ENCODE data around the gene CDH26.

CDH26 gene

DNA sequence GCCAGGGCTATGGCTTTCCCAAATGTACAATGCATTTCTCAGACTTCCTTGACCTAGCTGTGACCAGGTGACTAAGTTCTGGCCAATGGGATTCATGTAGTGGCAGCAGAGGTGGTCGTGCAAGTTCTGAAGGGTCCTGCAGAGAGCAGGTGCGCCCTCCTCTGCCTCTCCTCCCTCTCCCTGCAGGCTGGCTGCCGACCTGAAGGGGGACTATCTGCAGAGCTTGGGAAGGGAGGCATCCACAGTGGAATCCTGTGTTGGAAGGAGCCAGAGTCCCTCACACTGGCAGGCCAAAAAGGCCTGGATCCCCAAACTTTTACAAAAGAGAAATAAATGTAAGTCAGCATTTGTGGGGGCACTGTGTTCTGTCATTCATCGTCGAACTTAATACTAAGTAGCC is 66.6 kb downstream of the CDH26 start:
- no peak overlapping the region for H3K4me3 ChIP-seq (ENCODE audit: low read length)
- no peaks in the 10 kb centered on the region for H3K27me3 ChIP-seq (ENCODE audit: control insufficient read depth, insufficient read depth, low read length)
- H3K36me3 ChIP-seq (ENCODE audit: control insufficient read depth, insufficient read depth, low read length) = no peaks in the 10 kb centered on the region
- WGBS (ENCODE audit: insufficient coverage, insufficient read length) = no CpG with 5 or more reads among the region's 5 CpGs
- no peaks in the 10 kb centered on the region for H3K9me3 ChIP-seq (ENCODE audit: control insufficient read depth, insufficient read depth, low read length)
- H3K4me1 ChIP-seq (ENCODE audit: control insufficient read depth, insufficient read depth, low read length) = peaks cover 2% of the 10 kb centered on the region; the same call in 1 of the 2 replicates
- H3K27ac ChIP-seq (ENCODE audit: low read length) = no peak overlapping the region
- DNase-seq (ENCODE audit: low read depth, low spot score) = no peak

DNA sequence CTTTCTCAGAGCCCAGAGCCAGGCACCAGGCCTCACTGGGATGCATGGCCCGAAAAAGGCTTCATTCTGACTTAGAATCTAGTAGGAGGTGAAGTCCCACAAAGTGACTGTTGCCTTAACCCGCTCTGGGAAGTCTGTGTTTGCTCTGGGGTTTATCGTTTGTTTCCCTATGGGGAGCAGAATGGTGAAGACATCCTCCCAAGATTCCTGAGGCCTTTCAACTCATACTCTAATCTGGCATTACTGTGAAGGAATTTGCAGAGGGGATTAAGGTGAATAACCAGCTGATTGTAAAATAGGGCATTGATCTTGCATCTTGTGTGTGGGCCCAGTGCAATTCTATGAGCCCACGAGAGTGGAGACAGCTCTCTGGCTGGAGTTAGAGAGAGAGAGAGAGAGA is 67.8 kb downstream of the CDH26 start:
- H3K27me3 ChIP-seq (ENCODE audit: control insufficient read depth, insufficient read depth, low read length) = no peaks in the 10 kb centered on the region
- peaks cover 2% of the 10 kb centered on the region; the same call in 1 of the 2 replicates for H3K4me1 ChIP-seq (ENCODE audit: control insufficient read depth, insufficient read depth, low read length)
- H3K9me3 ChIP-seq (ENCODE audit: control insufficient read depth, insufficient read depth, low read length) = no peaks in the 10 kb centered on the region
- DNase-seq (ENCODE audit: low read depth, low spot score) = no peak
- H3K4me3 ChIP-seq (ENCODE audit: low read length) = no peak overlapping the region
- H3K27ac ChIP-seq (ENCODE audit: low read length) = no peak overlapping the region
- no peaks in the 10 kb centered on the region for H3K36me3 ChIP-seq (ENCODE audit: control insufficient read depth, insufficient read depth, low read length)
- no CpG with 5 or more reads among the region's 4 CpGs for whole genome bisulfite sequencing (ENCODE audit: insufficient coverage, insufficient read length)

DNA sequence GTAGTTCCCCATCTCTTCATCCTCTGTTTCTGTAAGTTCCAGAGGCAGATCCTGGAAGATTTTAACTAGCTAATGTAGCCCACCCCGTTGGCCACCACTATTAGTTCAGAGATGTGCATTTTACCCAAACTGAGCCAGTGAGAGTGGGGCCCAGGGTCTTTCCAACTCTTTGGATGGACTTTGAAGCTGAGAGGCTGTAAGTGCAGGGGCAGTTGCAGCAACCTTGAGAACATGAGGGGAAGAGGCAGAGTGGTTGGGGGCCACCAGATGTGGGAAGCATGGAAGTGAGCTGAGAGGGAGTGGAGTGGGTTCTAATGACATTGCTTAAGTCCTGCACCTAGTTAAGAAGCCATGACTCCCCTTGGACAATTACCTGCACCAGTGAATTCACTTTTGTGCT is 72.2 kb downstream of the CDH26 start:
- Histone ChIP-seq H3K27ac (ENCODE audit: low read length) (no peak overlapping the region), H3K4me3 (ENCODE audit: low read length) (no peak overlapping the region), H3K4me1 (ENCODE audit: control insufficient read depth, insufficient read depth, low read length) (no peaks in the 10 kb centered on the region), H3K36me3 (ENCODE audit: control insufficient read depth, insufficient read depth, low read length) (no peaks in the 10 kb centered on the region), H3K9me3 (ENCODE audit: control insufficient read depth, insufficient read depth, low read length) (no peaks in the 10 kb centered on the region), H3K27me3 (ENCODE audit: control insufficient read depth, insufficient read depth, low read length) (no peaks in the 10 kb centered on the region)
- WGBS (ENCODE audit: insufficient coverage, insufficient read length) = no CpG with 5 or more reads among the region's 1 CpG
- DNase-seq (ENCODE audit: low read depth, low spot score) = no peak

DNA sequence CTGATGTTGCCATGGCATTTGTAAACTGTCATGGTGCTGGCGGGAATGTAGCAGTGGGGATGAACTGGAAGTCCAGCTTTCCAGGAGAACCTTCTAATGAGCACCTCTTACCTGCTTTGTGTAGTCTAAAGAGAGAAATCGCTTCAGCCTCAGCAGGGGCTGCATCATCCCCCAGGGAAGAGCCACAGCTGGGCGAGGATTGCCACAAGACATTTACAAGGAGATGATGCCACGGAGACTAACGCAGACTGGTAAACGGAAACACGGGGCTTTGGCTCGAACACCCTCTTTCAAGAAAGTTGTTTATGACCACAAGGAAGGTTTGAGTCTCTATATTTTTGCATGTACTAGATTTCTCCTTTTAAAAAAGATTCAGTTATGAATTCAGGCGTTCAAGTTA is 72.9 kb downstream of the CDH26 start:
- no peaks in the 10 kb centered on the region for H3K36me3 ChIP-seq (ENCODE audit: control insufficient read depth, insufficient read depth, low read length)
- no CpG with 5 or more reads among the region's 9 CpGs for WGBS (ENCODE audit: insufficient coverage, insufficient read length)
- H3K4me1 ChIP-seq (ENCODE audit: control insufficient read depth, insufficient read depth, low read length) = no peaks in the 10 kb centered on the region
- DNase-seq (ENCODE audit: low read depth, low spot score) = no peak
- no peaks in the 10 kb centered on the region for H3K27me3 ChIP-seq (ENCODE audit: control insufficient read depth, insufficient read depth, low read length)
- H3K9me3 ChIP-seq (ENCODE audit: control insufficient read depth, insufficient read depth, low read length) = no peaks in the 10 kb centered on the region
- H3K4me3 ChIP-seq (ENCODE audit: low read length) = no peak overlapping the region
- H3K27ac ChIP-seq (ENCODE audit: low read length) = no peak overlapping the region

DNA sequence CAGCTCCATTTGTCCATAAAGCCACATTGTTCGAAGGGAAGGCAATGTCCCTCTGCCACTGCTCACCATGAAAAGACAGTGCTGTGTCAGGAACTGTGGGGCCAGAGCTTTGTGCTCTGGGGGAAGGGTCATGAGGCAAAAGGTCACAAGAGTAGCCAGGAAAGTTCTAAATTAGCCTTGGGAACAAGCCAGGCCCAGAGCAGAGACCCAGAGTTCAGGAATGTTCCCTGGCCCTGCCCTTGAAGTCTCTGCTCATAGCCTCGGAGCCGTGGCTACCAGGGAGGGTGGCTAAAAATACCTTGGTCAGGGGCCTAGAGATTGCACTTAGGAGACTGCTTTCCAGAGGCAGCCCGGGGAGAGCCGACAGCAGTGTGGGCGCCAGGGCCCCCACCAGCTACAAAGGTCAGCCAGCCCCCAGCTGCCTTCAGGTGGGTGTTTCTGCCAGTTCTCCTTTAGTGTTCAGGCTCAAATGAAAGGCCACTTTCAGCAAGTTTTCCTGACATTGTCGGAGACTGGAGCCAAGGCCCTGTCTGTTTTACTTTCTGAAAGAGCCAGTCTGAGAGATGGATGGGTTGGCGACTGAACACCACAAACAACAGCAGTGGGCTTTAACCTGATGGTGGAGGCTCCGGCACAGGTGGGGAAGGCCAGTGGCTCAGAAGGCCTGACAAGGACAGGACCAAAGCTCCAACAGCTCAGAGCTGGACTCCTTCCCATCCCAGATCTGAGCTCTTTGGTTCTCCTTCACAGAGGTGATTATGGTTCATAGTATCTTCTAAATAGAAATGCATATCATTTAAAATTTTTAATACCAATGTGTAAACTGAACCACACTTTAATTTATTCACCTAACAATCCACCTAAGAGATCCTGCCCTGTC is 76.2 kb downstream of the CDH26 start:
- Histone ChIP-seq H3K9me3 (ENCODE audit: control insufficient read depth, insufficient read depth, low read length) (no peaks in the 10 kb centered on the region), H3K4me1 (ENCODE audit: control insufficient read depth, insufficient read depth, low read length) (no peaks in the 10 kb centered on the region), H3K27me3 (ENCODE audit: control insufficient read depth, insufficient read depth, low read length) (no peaks in the 10 kb centered on the region), H3K4me3 (ENCODE audit: low read length) (no peak overlapping the region), H3K27ac (ENCODE audit: low read length) (no peak overlapping the region), H3K36me3 (ENCODE audit: control insufficient read depth, insufficient read depth, low read length) (no peaks in the 10 kb centered on the region)
- no CpG with 5 or more reads among the region's 9 CpGs for WGBS (ENCODE audit: insufficient coverage, insufficient read length)
- DNase-seq (ENCODE audit: low read depth, low spot score) = no peak

DNA sequence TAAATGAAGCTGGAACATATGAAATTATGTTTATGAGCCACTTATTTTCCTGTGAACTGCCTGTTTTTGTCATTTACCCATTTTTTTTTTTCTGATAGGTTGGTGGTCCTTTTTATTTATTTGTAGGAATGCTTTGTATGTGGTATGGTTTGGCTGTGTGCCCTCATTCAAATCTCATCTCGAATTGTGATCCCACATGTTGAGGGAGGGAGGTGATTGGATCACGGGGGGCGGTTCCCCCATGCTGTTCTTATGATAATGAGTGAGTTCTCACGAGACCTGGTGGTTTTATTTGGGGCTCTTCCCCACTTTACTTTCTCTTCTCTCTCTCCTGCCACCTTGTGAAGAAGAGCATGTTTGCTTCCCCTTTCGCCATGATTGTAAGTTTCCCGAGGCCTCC is 77.3 kb downstream of the CDH26 start:
- H3K27me3 ChIP-seq (ENCODE audit: control insufficient read depth, insufficient read depth, low read length) = no peaks in the 10 kb centered on the region
- H3K36me3 ChIP-seq (ENCODE audit: control insufficient read depth, insufficient read depth, low read length) = no peaks in the 10 kb centered on the region
- H3K27ac ChIP-seq (ENCODE audit: low read length) = no peak overlapping the region
- no peaks in the 10 kb centered on the region for H3K4me1 ChIP-seq (ENCODE audit: control insufficient read depth, insufficient read depth, low read length)
- H3K9me3 ChIP-seq (ENCODE audit: control insufficient read depth, insufficient read depth, low read length) = no peaks in the 10 kb centered on the region
- WGBS (ENCODE audit: insufficient coverage, insufficient read length) = no CpG with 5 or more reads among the region's 6 CpGs
- DNase-seq (ENCODE audit: low read depth, low spot score) = no peak
- no peak overlapping the region for H3K4me3 ChIP-seq (ENCODE audit: low read length)

DNA sequence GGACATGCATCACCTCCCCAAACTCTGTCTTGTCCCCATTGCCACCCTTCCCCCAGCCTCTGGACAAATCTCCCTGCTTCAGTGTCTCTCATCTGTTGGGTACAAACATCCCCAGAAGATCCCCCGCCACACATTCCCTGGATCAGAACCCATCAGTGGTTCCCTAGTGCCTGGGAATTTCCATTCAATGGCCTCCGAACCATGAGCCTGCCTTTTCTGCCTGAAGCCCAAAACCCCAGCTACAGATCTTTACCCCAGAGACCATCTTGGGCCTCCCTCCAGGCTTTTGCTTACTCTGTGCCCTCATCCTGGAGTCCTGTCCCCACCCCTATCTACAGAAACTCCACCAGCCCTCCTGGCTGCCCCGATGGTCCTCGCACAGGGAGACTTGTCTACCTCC is 78.1 kb downstream of the CDH26 start:
- Histone ChIP-seq H3K27me3 (ENCODE audit: control insufficient read depth, insufficient read depth, low read length) (no peaks in the 10 kb centered on the region), H3K9me3 (ENCODE audit: control insufficient read depth, insufficient read depth, low read length) (no peaks in the 10 kb centered on the region), H3K4me1 (ENCODE audit: control insufficient read depth, insufficient read depth, low read length) (no peaks in the 10 kb centered on the region), H3K4me3 (ENCODE audit: low read length) (no peak overlapping the region), H3K36me3 (ENCODE audit: control insufficient read depth, insufficient read depth, low read length) (no peaks in the 10 kb centered on the region), H3K27ac (ENCODE audit: low read length) (no peak overlapping the region)
- no CpG with 5 or more reads among the region's 4 CpGs for WGBS (ENCODE audit: insufficient coverage, insufficient read length)
- DNase-seq (ENCODE audit: low read depth, low spot score) = no peak

DNA sequence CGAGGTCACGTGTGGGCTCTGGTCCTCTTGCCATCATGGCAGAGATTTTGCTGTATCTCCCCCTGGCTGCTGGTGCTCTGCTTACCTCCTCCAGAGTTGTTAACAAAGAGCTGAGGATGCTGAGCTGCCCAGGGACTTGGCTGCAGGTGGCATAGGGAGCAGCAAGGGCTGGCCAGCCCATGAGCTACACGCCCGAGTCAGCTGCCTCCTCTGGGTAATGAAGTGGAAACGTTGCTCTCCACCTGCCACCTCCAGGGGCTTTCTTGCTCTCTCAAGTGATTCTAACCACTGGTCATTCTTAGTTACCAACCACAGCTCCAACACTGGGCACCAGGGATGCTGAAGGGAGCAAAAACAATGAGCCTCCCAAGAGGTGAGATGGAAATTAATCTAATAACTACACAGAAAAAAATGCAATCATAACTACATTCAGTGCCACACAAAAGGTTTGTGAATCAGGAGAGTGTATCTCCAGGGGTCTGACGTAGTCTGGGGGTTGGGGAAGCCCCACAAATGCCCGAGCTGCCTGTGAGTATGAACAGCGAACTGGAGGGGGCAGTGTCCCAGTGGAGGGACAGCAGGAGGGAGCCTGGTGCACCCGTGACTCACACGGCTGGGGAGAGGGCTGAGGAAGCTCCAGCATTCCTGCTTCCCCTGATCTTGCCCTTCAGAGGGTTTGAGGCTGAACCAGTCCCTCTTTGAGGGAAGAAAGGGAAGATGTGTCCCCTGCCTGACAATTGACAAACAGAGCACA is 78.7 kb downstream of the CDH26 start:
- DNase-seq (ENCODE audit: low read depth, low spot score) = no peak
- WGBS (ENCODE audit: insufficient coverage, insufficient read length) = no CpG with 5 or more reads among the region's 10 CpGs
- no peaks in the 10 kb centered on the region for H3K4me1 ChIP-seq (ENCODE audit: control insufficient read depth, insufficient read depth, low read length)
- H3K4me3 ChIP-seq (ENCODE audit: low read length) = no peak overlapping the region
- no peaks in the 10 kb centered on the region for H3K9me3 ChIP-seq (ENCODE audit: control insufficient read depth, insufficient read depth, low read length)
- no peaks in the 10 kb centered on the region for H3K36me3 ChIP-seq (ENCODE audit: control insufficient read depth, insufficient read depth, low read length)
- no peak overlapping the region for H3K27ac ChIP-seq (ENCODE audit: low read length)
- no peaks in the 10 kb centered on the region for H3K27me3 ChIP-seq (ENCODE audit: control insufficient read depth, insufficient read depth, low read length)

DNA sequence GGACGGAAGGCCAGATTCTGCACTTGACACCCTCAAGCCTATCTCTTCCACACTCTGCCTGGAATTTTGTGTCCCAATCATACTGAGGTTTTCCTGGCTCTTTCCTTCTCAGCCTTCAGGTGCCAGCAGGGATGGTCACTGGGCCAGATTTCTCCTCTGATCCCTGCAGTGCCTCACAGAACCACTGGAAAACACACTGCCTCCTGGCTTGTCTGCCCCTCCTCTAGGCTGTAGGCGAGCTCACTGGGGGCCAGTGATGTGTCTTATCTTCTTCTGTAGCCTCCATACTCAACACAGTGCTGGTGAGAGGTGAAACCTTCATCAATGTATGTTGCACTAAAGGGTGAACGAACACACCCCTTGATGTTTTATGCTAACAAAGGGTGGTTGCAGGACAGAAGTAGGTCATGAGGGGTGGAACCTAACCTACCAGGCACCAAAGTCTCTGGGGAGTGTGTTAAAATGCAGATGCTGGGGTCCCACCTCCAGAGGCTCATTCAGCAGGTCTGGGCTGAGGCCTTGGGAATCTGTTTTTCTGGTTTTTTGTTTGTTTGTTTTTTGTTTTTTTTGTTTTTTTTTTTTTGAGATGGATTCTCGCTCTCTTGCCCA is 80.3 kb downstream of the CDH26 start:
- Histone ChIP-seq H3K27ac (ENCODE audit: low read length) (no peak overlapping the region), H3K36me3 (ENCODE audit: control insufficient read depth, insufficient read depth, low read length) (no peaks in the 10 kb centered on the region), H3K4me1 (ENCODE audit: control insufficient read depth, insufficient read depth, low read length) (no peaks in the 10 kb centered on the region), H3K27me3 (ENCODE audit: control insufficient read depth, insufficient read depth, low read length) (no peaks in the 10 kb centered on the region), H3K9me3 (ENCODE audit: control insufficient read depth, insufficient read depth, low read length) (no peaks in the 10 kb centered on the region), H3K4me3 (ENCODE audit: low read length) (no peak overlapping the region)
- no peak for DNase-seq (ENCODE audit: low read depth, low spot score)
- WGBS (ENCODE audit: insufficient coverage, insufficient read length) = no CpG with 5 or more reads among the region's 4 CpGs

DNA sequence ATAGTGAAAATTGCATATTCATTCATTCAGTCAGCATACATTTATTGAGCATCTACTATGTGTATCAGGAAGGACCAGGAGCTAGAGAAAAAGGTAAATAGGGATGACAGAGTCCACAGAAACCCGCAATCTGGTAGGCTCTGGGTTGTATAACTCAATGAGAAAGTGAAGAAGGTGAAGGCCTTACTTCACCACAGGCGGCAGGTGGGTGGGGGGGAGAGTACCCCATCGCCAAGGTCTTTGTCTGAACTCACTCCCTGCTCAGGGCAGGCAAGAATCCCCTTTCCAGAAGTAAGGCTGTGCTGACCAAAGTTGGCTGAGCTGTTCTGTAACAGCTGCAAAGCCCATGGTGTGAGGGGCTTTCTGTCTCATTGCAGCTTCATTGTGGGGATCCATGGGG is 81.3 kb downstream of the CDH26 start:
- DNase-seq (ENCODE audit: low read depth, low spot score) = no peak
- H3K4me3 ChIP-seq (ENCODE audit: low read length) = no peak overlapping the region
- no peaks in the 10 kb centered on the region for H3K4me1 ChIP-seq (ENCODE audit: control insufficient read depth, insufficient read depth, low read length)
- no peaks in the 10 kb centered on the region for H3K27me3 ChIP-seq (ENCODE audit: control insufficient read depth, insufficient read depth, low read length)
- H3K36me3 ChIP-seq (ENCODE audit: control insufficient read depth, insufficient read depth, low read length) = no peaks in the 10 kb centered on the region
- H3K27ac ChIP-seq (ENCODE audit: low read length) = no peak overlapping the region
- no peaks in the 10 kb centered on the region for H3K9me3 ChIP-seq (ENCODE audit: control insufficient read depth, insufficient read depth, low read length)
- no CpG with 5 or more reads among the region's 3 CpGs for WGBS (ENCODE audit: insufficient coverage, insufficient read length)

Measured in iPS DF 6.9 (cell line).